ENCODE measurements around the gene ZNF710.

Gene ZNF710

GRCh38 chr15:90004671-90005070 lies 3.5 kb downstream of the ZNF710 start:
- no peak for DNase-seq (ENCODE audit: low read depth, low spot score)
- no CpG with 5 or more reads among the region's 8 CpGs for WGBS (ENCODE audit: insufficient coverage, insufficient read length)
- Histone ChIP-seq H3K4me3 (ENCODE audit: low read length) (no peak overlapping the region), H3K9me3 (ENCODE audit: control insufficient read depth, insufficient read depth, low read length) (no peaks in the 10 kb centered on the region), H3K36me3 (ENCODE audit: control insufficient read depth, insufficient read depth, low read length) (no peaks in the 10 kb centered on the region), H3K27me3 (ENCODE audit: control insufficient read depth, insufficient read depth, low read length) (no peaks in the 10 kb centered on the region; the same call in 1 of the 2 replicates), H3K27ac (ENCODE audit: low read length) (no peak overlapping the region), H3K4me1 (ENCODE audit: control insufficient read depth, insufficient read depth, low read length) (peaks cover 11% of the 10 kb centered on the region)

GRCh38 chr15:90006217-90007075 lies 5.3 kb downstream of the ZNF710 start:
- DNase-seq (ENCODE audit: low read depth, low spot score) = no peak
- Histone ChIP-seq H3K27ac (ENCODE audit: low read length) (no peak overlapping the region), H3K4me3 (ENCODE audit: low read length) (no peak overlapping the region), H3K27me3 (ENCODE audit: control insufficient read depth, insufficient read depth, low read length) (no peaks in the 10 kb centered on the region; the same call in 1 of the 2 replicates), H3K36me3 (ENCODE audit: control insufficient read depth, insufficient read depth, low read length) (no peaks in the 10 kb centered on the region), H3K4me1 (ENCODE audit: control insufficient read depth, insufficient read depth, low read length) (peaks cover 11% of the 10 kb centered on the region), H3K9me3 (ENCODE audit: control insufficient read depth, insufficient read depth, low read length) (no peaks in the 10 kb centered on the region)
- no CpG with 5 or more reads among the region's 4 CpGs for WGBS (ENCODE audit: insufficient coverage, insufficient read length)

GRCh38 chr15:90007076-90007460 lies 5.9 kb downstream of the ZNF710 start:
- Histone ChIP-seq H3K9me3 (ENCODE audit: control insufficient read depth, insufficient read depth, low read length) (no peaks in the 10 kb centered on the region), H3K27me3 (ENCODE audit: control insufficient read depth, insufficient read depth, low read length) (no peaks in the 10 kb centered on the region; the same call in 1 of the 2 replicates), H3K36me3 (ENCODE audit: control insufficient read depth, insufficient read depth, low read length) (no peaks in the 10 kb centered on the region), H3K4me1 (ENCODE audit: control insufficient read depth, insufficient read depth, low read length) (peaks cover 11% of the 10 kb centered on the region), H3K4me3 (ENCODE audit: low read length) (no peak overlapping the region), H3K27ac (ENCODE audit: low read length) (no peak overlapping the region)
- no peak for DNase-seq (ENCODE audit: low read depth, low spot score)
- WGBS (ENCODE audit: insufficient coverage, insufficient read length) = no CpG with 5 or more reads among the region's 4 CpGs

GRCh38 chr15:90008607-90009006 lies 7.5 kb downstream of the ZNF710 start:
- DNase-seq (ENCODE audit: low read depth, low spot score) = no peak
- WGBS (ENCODE audit: insufficient coverage, insufficient read length) = no CpG with 5 or more reads among the region's 7 CpGs

GRCh38 chr15:90009301-90010022 lies 8.3 kb downstream of the ZNF710 start:
- Histone ChIP-seq H3K27me3 (ENCODE audit: control insufficient read depth, insufficient read depth, low read length) (no peaks in the 10 kb centered on the region; the same call in 1 of the 2 replicates), H3K27ac (ENCODE audit: low read length) (no peak overlapping the region), H3K36me3 (ENCODE audit: control insufficient read depth, insufficient read depth, low read length) (no peaks in the 10 kb centered on the region), H3K4me1 (ENCODE audit: control insufficient read depth, insufficient read depth, low read length) (peaks cover 7% of the 10 kb centered on the region), H3K4me3 (ENCODE audit: low read length) (no peak overlapping the region), H3K9me3 (ENCODE audit: control insufficient read depth, insufficient read depth, low read length) (no peaks in the 10 kb centered on the region)
- no CpG with 5 or more reads among the region's 6 CpGs for WGBS (ENCODE audit: insufficient coverage, insufficient read length)
- no peak for DNase-seq (ENCODE audit: low read depth, low spot score)

More at GRCh38 chr15:90008607-90009006, 7.5 kb downstream of the ZNF710 start:
- H3K4me1 ChIP-seq (ENCODE audit: control insufficient read depth, insufficient read depth, low read length) = peaks cover 7% of the 10 kb centered on the region
- H3K9me3 ChIP-seq (ENCODE audit: control insufficient read depth, insufficient read depth, low read length) = no peaks in the 10 kb centered on the region
- no peaks in the 10 kb centered on the region; the same call in 1 of the 2 replicates for H3K27me3 ChIP-seq (ENCODE audit: control insufficient read depth, insufficient read depth, low read length)
- H3K27ac ChIP-seq (ENCODE audit: low read length) = no peak overlapping the region
- no peaks in the 10 kb centered on the region for H3K36me3 ChIP-seq (ENCODE audit: control insufficient read depth, insufficient read depth, low read length)
- H3K4me3 ChIP-seq (ENCODE audit: low read length) = no peak overlapping the region

- H3K9me3 ChIP-seq (ENCODE audit: control insufficient read depth, insufficient read depth, low read length) = no peaks in the 10 kb centered on the region
- H3K27ac ChIP-seq (ENCODE audit: low read length) = no peak overlapping the region
- WGBS (ENCODE audit: insufficient coverage, insufficient read length) = no CpG with 5 or more reads among the region's 8 CpGs
- DNase-seq (ENCODE audit: low read depth, low spot score) = no peak
- H3K4me1 ChIP-seq (ENCODE audit: control insufficient read depth, insufficient read depth, low read length) = no peaks in the 10 kb centered on the region; the same call in 1 of the 2 replicates
- no peaks in the 10 kb centered on the region for H3K27me3 ChIP-seq (ENCODE audit: control insufficient read depth, insufficient read depth, low read length)
- H3K4me3 ChIP-seq (ENCODE audit: low read length) = no peak overlapping the region
- no peaks in the 10 kb centered on the region for H3K36me3 ChIP-seq (ENCODE audit: control insufficient read depth, insufficient read depth, low read length)
These were observed 10.6 kb downstream of the ZNF710 start for GRCh38 chr15:90011705-90012104.

- no peaks in the 10 kb centered on the region for H3K36me3 ChIP-seq (ENCODE audit: control insufficient read depth, insufficient read depth, low read length)
- H3K4me1 ChIP-seq (ENCODE audit: control insufficient read depth, insufficient read depth, low read length) = 0 out of 2 replicates have a peak, but pooled peaks cover 1% of the 10 kb centered on the region
- H3K4me3 ChIP-seq (ENCODE audit: low read length) = no peak overlapping the region
- no peaks in the 10 kb centered on the region for H3K27me3 ChIP-seq (ENCODE audit: control insufficient read depth, insufficient read depth, low read length)
- DNase-seq (ENCODE audit: low read depth, low spot score) = no peak
- no peak overlapping the region for H3K27ac ChIP-seq (ENCODE audit: low read length)
- H3K9me3 ChIP-seq (ENCODE audit: control insufficient read depth, insufficient read depth, low read length) = no peaks in the 10 kb centered on the region
- WGBS (ENCODE audit: insufficient coverage, insufficient read length) = no CpG with 5 or more reads among the region's 6 CpGs
These were observed 12.4 kb downstream of the ZNF710 start for GRCh38 chr15:90013503-90013937.

GRCh38 chr15:90015294-90015693 lies 14.2 kb downstream of the ZNF710 start:
- WGBS (ENCODE audit: insufficient coverage, insufficient read length) = no CpG with 5 or more reads among the region's 6 CpGs
- no peak for DNase-seq (ENCODE audit: low read depth, low spot score)
- H3K4me3 ChIP-seq (ENCODE audit: low read length) = no peak overlapping the region
- no peaks in the 10 kb centered on the region for H3K36me3 ChIP-seq (ENCODE audit: control insufficient read depth, insufficient read depth, low read length)
- H3K27me3 ChIP-seq (ENCODE audit: control insufficient read depth, insufficient read depth, low read length) = no peaks in the 10 kb centered on the region
- no peak overlapping the region for H3K27ac ChIP-seq (ENCODE audit: low read length)
- H3K9me3 ChIP-seq (ENCODE audit: control insufficient read depth, insufficient read depth, low read length) = no peaks in the 10 kb centered on the region
- peaks cover 4% of the 10 kb centered on the region; the same call in 1 of the 2 replicates for H3K4me1 ChIP-seq (ENCODE audit: control insufficient read depth, insufficient read depth, low read length)

- H3K9me3 ChIP-seq (ENCODE audit: control insufficient read depth, insufficient read depth, low read length) = no peaks in the 10 kb centered on the region
- H3K4me3 ChIP-seq (ENCODE audit: low read length) = no peak overlapping the region
- WGBS (ENCODE audit: insufficient coverage, insufficient read length) = no CpG with 5 or more reads among the region's 8 CpGs
- H3K36me3 ChIP-seq (ENCODE audit: control insufficient read depth, insufficient read depth, low read length) = no peaks in the 10 kb centered on the region
- no peaks in the 10 kb centered on the region for H3K27me3 ChIP-seq (ENCODE audit: control insufficient read depth, insufficient read depth, low read length)
- H3K4me1 ChIP-seq (ENCODE audit: control insufficient read depth, insufficient read depth, low read length) = peaks cover 4% of the 10 kb centered on the region; the same call in 1 of the 2 replicates
- no peak for DNase-seq (ENCODE audit: low read depth, low spot score)
- H3K27ac ChIP-seq (ENCODE audit: low read length) = no peak overlapping the region
These were observed 14.6 kb downstream of the ZNF710 start for GRCh38 chr15:90015749-90016148.

GRCh38 chr15:90016721-90017120 lies 15.6 kb downstream of the ZNF710 start:
- no peak for DNase-seq (ENCODE audit: low read depth, low spot score)
- no peak overlapping the region for H3K4me3 ChIP-seq (ENCODE audit: low read length)
- peaks cover 4% of the 10 kb centered on the region; the same call in 1 of the 2 replicates for H3K4me1 ChIP-seq (ENCODE audit: control insufficient read depth, insufficient read depth, low read length)
- H3K36me3 ChIP-seq (ENCODE audit: control insufficient read depth, insufficient read depth, low read length) = no peaks in the 10 kb centered on the region
- H3K27ac ChIP-seq (ENCODE audit: low read length) = no peak overlapping the region
- no peaks in the 10 kb centered on the region for H3K27me3 ChIP-seq (ENCODE audit: control insufficient read depth, insufficient read depth, low read length)
- H3K9me3 ChIP-seq (ENCODE audit: control insufficient read depth, insufficient read depth, low read length) = no peaks in the 10 kb centered on the region
- WGBS (ENCODE audit: insufficient coverage, insufficient read length) = no CpG with 5 or more reads among the region's 4 CpGs
